Activated T-cell treated with anti-CD3 and anti-CD28 coated beads, Interleukin-2, amount 50 U/mL, for 48 hours (primary cell): ENCODE measurements around the gene SLC22A13.
"Not testable (repeated sequence)": the region's sequence is repeated elsewhere in the genome, so short reads cannot be mapped to it uniquely, and the experiment has no call there.

Source experiments
- DNase-seq, 2 experiments: peaks; one replicate each; pipeline ENCODE4 v3.0.0-alpha.2; 2020

SLC22A13 gene

DNA sequence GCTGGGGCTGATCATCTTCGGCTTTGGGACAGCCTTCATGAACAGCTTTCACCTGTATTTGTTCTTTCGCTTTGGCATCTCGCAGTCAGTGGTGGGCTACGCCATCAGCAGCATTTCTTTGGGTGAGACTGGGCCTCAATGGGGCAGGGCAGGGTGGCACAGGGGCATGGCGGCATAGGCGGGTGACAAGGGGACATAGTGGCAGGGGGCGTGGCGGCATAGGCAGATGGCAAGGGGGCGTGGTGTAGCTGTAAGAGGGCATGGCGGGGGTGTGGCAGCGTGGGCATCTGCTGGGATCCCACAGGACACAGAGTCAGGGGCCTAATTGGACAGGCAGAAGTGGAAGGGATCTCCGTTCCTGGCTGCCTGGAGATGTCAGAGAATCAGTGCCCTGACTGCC, 42.0 kb downstream of the SLC22A13 start:
- no peak for DNase-seq

DNA sequence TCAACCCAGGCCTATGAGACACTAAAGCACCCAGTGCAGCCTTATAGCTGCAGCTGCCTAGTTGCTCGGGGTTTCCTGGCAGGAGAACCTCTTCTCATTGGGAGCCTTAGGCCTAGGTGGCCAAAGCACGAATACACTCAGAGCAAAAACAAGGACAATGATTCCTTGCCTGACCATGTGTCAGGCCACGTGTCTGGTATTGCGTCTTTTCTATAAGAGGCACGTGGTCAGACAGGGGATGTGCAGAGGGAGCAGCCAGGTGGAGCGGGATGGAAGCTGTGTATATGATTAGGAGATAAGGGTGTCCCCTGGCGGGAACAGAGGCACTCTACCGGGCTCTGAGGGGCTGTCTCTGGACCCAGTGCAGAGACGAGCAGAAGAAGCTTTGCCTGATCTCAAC, 42.8 kb downstream of the SLC22A13 start:
- DNase-seq: no peak

DNA sequence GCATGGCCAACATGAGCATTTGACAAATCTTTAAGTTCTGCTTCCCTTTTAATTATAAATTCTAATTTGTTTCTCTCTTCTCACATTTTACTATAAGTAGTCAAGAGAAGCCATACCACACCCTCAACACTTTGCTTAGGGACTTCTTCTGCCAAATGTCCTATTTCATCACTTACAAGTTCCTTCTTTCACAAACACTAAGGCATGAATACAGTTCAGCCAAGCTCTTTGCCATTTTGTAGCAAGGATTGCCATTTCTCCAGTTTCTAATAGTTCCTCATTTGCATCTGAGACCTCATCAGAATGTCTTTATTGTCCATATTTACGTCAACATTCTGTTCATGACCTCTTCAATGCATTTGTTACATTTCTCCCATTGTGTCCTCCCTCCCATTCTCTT, 45.9 kb downstream of the SLC22A13 start:
- DNase-seq: no peak

DNA sequence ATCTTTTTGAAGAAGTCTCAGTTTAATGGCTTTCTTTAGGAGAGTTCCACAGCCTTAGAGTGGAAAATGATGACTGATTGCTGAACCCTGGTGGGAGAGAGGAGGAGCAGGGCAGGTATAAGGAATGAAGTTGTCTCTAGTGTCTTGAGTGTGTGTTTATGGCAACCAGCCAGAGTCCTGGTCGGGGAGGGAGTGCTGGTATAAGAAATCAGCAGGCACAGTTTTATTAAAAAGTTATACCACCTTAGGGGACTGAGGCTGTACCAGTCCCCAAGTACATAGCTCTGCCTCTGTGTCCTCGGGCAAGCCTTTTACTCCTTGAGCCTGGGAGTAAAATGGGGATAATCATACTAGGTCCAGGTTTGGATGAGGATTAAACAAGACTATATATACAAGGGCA, 46.3 kb downstream of the SLC22A13 start:
- no peak for DNase-seq

DNA sequence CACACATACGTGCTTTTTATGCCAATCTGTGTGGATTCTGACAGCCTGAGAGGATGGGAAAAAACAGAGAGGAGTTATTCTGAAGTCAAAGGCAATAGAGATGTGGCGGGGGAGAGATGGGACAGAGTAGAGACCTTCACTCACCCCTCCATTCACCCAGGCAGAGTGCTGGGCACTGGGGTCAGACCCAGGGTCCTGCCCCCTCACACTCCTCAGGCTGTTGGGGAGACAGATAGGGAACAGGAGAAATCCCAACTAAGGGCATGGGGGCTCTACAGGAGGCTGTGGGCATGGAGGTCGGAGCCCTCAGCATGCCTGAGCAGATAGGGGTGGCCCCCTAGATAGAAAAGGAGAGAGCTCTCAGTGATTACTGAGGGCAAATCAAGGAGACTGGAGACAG, 46.7 kb downstream of the SLC22A13 start:
- DNase-seq: no peak

DNA sequence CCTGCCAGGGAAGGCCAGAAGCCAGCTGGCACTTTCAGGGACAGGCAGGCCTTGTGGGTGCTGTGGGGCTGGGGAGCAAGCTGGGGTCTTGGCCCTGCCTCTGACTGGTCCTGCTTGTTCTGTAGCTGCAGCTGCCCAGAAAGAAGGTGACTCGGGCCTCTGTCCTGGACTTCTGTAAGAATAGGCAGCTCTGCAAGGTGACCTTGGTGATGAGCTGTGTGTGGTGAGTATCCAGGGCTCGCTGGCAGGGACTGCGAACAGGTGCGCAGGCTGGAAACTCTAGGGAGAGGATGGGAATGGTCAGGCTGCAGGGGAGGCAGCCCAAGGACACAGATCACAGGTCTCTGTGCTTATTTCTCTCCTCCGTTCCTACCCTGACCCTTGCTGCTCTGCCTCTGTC, 47.7 kb downstream of the SLC22A13 start:
- no peak for DNase-seq

DNA sequence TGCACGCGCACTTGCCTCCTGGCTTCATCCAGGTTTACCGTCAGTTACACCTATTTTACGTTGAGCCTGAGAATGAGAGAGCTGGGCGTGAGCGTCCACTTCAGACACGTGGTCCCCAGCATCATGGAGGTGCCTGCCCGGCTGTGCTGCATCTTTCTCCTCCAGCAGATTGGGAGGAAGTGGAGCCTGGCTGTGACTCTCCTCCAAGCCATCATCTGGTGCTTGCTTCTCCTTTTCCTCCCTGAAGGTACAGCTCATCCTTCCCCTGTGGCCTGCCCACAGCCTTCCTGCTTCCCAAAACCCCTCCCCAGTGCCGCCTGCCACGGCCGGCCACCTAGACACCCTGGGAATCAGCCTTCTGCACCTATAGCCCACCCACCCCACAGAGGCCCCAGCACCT, 48.1 kb downstream of the SLC22A13 start:
- no peak for DNase-seq

DNA sequence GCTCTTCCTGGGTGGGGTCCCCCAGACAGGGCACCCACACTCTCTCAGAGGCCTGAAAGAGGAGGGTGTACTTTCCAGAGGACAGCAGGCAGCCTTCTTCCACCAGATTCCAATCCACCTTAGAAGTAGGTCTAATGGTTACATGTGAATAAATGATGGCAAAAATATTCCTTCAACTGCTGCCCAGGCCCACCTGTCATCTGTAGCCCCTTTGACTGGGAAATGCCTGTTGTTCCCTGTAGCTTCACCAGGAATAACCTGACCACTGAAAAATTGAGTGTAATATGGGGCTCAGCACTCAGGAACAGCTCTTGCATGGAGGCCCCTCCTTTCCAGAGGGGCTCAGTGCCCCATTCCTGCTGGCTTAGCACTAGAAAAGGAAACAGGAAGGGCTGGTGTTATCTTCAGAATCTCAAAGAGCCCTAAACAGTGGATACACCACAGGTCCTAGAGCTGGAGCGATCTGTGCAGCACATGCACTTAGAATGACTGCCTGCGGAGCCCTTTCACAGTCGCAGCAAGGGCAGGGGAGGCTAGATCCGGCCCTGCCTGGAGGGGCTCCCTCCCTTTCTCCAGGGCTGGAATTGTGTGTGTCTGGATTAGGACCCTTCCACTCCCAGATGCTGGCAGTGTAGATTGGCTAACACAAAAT, 48.6 kb downstream of the SLC22A13 start:
- DNase-seq: no peak

DNA sequence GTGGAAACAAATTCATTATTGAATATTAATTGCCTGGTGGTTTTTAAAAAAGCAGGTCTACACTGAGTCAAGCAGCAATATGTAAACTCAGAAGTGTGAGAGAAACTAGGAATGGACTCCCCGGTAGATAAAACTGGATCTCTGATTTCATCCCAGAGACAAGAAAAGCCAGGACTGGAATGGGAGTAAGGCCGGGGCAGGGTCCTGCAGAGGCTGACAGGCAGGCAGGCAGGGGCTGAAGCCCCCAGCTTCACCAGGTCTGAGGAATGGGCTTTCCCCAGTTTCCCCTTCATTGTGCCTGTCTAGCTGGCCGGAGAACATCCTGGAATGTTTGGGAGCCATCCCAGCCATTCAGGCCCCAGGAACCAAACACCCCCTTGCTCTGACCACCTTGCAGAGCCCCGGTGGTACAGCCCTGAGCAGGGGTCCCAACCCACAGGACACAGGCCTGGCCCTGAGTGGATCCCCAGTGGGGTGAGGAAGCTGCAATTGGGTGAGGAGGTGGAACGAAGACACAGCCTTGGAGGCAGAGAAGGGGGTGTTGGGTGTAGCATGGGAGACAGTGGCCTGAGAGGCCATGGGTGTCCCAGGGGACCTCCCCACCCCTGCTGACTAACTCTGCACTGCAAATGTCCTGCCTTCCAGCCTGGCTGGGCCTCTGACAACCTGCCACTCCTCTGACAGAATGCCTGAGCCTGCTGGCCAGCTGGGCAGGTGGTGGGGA, 49.3 kb downstream of the SLC22A13 start:
- DNase-seq: no peak

DNA sequence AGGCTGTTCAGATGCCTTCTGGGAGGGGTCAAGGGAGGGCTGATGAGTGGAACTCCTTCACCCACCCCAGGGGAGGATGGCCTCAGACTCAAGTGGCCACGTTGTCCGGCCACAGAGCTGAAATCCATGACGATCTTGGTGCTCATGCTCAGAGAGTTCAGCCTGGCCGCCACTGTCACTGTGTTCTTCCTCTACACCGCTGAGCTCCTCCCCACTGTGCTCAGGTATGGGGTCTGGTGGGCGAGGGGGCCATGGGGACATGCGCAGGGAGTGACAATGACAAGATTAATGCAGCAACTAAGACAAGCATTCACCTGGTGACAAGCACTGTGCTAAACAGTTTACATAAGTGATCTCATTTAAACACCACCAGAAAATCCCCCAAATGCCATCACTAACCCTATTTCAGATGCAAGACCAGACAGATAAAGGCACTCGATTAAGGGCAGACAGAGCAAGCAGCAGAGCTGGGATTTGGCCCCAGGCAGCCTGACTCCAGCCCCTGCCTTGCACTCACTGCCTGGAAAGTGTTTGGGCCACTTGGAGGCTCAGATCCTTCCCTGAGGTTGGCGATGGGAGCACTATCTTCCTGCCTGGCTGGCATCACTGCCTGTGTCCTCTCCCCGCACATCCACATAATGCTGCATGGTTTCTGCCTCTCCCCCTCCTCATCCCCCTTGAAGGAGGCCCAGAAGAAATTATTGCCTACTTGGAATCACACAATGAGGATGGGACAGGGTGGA, 50.0 kb downstream of the SLC22A13 start:
- no peak for DNase-seq

DNA sequence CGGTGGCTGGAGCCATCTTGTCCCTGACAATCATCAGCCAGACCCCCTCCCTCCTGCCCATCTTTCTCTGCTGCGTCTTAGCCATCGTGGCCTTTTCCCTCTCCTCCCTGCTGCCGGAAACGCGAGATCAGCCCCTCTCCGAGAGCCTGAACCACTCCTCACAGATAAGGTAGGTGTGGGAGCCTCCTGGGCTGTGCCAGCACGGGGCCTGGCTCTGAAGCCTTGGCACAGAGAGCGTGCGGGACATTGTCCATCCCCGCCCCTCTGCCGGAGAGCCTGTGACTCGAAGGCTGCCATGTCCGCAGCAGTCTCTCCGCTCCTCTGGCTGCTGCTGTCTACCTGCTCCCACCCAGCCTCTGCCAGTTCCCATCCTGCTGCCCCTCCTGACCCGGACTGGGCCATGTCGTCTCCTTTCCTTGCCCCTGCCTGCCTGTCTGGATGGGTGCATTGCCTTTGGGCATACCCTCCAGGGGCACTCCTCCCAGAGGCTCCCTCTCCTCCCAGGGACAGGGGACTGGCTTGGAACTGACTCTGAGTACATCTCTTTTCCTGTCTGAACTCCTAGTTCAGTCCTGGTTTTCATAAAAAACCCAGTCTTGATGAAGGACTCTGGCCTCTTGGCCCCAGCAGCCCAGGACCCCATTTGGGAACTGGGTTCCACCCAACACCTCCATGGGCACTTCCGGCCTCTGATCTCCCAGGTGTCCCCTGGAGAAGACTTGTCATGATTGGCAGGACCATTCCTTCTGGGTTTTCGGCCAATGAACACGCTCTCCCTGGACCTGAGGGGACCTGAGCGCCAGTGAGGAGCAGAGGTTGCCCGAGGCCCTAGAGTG, 51.0 kb downstream of the SLC22A13 start:
- DNase-seq: no peak

DNA sequence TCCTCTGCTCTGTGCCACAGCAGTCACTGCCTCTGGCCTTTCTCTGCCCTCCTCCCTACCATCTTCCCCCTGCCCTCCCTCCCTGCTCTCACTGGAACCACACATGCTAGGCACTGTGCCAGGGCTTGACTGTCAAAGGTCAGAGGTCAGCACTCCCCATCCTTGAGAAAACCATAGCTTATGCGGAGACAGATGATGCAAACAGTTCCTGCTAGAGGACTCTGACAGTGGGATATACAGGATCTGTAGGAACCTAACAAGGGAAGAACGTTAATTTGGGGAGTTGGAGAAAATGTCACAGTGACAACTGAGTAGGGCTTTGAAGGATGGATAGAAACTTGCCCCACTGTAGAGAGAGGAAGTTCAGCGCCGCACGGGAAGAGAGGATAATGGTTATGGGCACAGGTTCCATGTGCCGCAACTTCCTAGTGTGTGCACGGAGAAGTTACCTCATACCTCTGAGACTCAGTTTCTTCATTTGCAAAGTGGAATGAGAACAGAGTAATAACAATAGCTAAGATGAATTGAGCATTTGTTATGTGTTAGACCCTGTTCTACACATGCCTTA, 51.7 kb downstream of the SLC22A13 start:
- no peak for DNase-seq

DNA sequence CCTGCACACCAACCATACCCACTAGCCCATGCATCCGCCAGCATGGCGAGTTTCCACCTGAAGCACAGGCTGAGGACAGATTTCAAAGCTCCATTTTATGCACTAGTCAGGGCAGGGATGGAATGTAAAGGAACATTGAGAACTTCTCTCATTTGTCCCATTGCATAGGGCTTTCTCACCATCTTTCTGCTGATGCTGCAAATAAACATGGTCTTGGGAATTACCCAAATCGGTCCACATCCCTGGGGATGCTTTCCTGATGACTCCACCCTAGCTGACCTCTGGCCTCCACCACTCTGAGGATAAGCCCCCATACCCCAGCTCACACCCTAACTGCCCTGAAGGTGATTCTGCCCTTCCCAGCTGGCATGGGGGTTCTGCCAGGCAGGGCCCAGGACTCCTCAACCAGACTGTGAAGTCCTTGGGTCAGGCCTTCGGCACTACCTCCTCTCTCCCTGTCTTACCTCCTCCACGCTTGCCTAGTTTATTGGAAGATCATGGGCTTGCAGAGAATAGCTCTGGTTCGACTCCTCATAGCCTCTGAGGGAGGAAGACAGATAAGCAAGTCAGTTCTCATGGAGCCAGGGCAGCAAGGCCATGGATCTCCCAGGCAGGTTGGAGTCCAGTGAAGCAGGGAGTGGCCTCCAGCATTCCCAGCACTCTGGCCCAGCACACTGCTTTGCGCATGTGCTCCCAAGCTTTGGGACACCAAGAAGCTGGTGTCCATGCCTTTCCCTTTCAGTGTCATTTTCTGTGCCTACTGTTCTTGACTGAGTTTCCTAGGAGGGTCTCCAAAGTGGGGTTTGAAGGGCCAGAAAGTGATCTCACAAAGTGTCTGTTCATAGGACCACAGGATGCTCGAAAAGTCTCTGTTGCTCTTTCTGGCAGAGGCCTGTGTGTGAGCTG, 53.4 kb downstream of the SLC22A13 start:
- DNase-seq: peak in 1 of 2 experiments; percentile 3

DNA sequence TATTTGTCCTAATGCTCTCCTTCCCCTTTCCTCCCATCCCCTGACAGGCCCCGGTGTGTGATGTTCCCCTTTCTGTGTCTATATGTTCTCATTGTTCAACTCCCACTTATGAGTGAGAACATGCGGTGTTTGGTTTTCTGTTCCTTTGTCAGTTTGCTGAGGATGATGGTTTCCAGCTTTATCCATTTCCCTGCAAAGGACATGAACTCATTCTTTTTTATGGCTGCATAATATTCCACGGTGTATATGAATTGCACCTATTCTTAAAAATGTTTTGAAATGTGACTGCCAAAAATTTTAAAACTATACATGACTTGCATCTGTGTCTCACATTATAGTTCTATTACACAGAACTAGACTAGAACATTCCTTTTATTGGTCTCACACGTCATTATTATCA, 55.0 kb downstream of the SLC22A13 start:
- not testable (repeated sequence) for DNase-seq

DNA sequence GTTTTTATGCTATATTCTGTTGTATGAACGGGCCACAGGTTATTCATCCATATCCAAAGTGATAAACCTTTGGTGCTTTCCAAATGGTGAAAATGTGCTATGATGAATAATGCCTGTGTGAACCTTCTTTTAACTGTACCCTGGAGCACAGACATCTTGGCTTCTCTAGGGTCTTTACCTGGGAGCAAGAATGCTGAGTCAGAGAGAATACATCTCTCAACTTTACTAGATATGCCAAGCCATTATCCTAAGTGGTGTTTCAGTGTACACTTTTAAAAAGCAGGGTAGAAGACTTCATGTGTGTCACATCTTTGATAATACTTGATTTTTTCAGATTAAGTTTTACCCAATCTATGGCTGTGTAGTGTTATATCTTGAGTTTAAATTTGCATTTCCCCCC, 57.4 kb downstream of the SLC22A13 start:
- no peak for DNase-seq

DNA sequence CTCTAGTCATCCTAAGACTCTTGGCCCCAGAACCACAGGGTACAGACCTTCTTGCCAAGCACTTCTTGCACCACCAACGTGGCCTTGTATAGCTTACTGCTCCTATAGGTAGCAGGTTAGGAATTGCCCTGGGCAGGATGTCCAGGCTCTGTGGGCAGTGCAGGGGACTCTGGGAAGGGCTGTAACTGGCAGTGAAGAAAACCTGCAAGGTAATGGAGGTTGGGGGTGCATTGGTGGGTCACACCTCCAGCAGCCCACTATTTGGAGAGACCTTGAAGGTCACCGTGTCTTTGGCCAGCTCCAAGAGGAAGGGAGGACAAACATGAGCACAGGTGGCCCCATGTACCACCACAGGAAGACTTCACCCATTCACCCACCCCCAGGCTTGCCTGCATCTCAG, 59.6 kb downstream of the SLC22A13 start:
- peak in 1 of 2 experiments; percentile 10 for DNase-seq

DNA sequence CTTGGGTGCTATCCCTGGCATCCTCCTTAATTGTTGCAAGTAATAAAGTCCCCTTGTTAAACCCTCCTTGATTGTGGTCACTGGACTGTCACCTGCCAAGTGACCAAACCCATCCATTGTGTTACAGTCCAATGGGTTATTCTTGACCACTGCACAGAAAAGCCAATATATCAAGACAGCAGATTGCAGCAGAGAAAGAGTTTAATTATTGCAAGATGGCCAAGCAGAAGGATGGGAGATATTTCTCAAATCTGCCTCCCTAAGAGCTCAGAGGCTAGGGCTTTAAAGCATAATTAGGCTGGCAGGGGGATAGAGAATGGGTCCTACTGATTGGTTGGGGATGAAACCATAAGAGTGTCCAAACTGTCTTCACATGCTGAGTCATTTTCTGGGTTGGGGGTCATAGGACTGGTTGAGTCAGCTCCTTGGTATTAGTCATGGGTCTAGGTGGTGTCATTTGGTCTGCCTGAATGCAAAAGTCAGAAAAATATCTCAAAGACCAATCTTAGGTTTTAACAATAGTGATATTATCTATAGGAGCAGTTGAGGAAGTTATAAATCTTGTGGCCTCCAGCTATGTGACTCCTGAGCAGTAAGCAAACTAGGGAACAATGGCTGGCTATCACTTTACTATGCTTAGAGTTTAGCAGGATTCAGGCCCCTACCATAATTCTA, 61.9 kb downstream of the SLC22A13 start:
- peak; percentile 16 to 17 for DNase-seq
